ENCODE results near the gene CCDC192. TPM values are rescaled to one million over a fixed set of nuclear protein-coding genes. Genes with fewer than 3 reads are reported as not detected.

The CCDC192 gene
- total and polyA plus RNA-seq, 2 experiments from 2014 or later = 0.40 TPM; not detected in 1

- TF ChIP-seq EZH2phosphoT487 (IDR thresholded peaks at IDR 0.05; ENCODE audit: unreplicated experiment) (no peak), POLR2AphosphoS5 (IDR thresholded peaks at IDR 0.05; ENCODE audit: low read depth) (no peak), ZNF114 (CRISPR knock-in tag; IDR thresholded peaks at IDR 0.05) (no peak), JUNB (IDR thresholded peaks at IDR 0.05; ENCODE audit: unreplicated experiment) (no peak), EZH2 (IDR thresholded peaks at IDR 0.05; ENCODE audit: low read depth, unreplicated experiment) (no peak), ETS1 (IDR thresholded peaks at IDR 0.05) (no peak), ZNF462 (CRISPR knock-in tag; IDR thresholded peaks at IDR 0.05) (no peak), REST (IDR thresholded peaks at IDR 0.05; ENCODE audit: unreplicated experiment) (no peak), STAT1 (IDR thresholded peaks at IDR 0.05; ENCODE audit: unreplicated experiment) (no peak), CTCF (conservative IDR thresholded peaks at IDR 0.05; ENCODE audit: low read depth in 2 of 2) (no peak), ZNF331 (CRISPR knock-in tag; IDR thresholded peaks at IDR 0.05; ENCODE audit: low read depth) (no peak)
- Histone ChIP-seq H3K4me2 (no peak overlapping the region), H3K36me3 (ENCODE audit: insufficient read depth) (no peaks in the 10 kb centered on the region), H3K4me3 (no peak overlapping the region), H2AFZ (no peak overlapping the region), H4K20me1 (replicated peaks; ENCODE audit: insufficient read depth) (no peaks in the 10 kb centered on the region), H3K27me3 (ENCODE audit: insufficient read depth) (no peaks in the 10 kb centered on the region), H3F3A (replicated peaks; ENCODE audit: low read depth) (no peaks in the 10 kb centered on the region), H3K9me2 (ENCODE audit: insufficient read depth) (no peaks in the 10 kb centered on the region), H3K27ac (ENCODE audit: low read depth) (no peak overlapping the region), H3K4me1 (ENCODE audit: insufficient read depth) (no peaks in the 10 kb centered on the region), H3K79me2 (replicated peaks; ENCODE audit: insufficient read depth) (no peaks in the 10 kb centered on the region)
- Mint-ChIP-seq H3K27ac (no peak overlapping the region), H3K9me3 (no peaks in the 10 kb centered on the region), H3K27me3 (ENCODE audit: insufficient read depth, low read depth, poor library complexity) (no peaks in the 10 kb centered on the region), H3K36me3 (ENCODE audit: low read depth) (no peaks in the 10 kb centered on the region), H3K4me3 (no peak overlapping the region), H3K4me1 (no peaks in the 10 kb centered on the region)
- no peak for ATAC-seq
- no peak for DNase-seq (ENCODE audit: low spot score)
These were observed 203.5 kb downstream of the CCDC192 start for GRCh38 chr5:127906562-127907204.
